PFSK-1 (cell line): ENCODE measurements around the gene MMP28. TPM values are rescaled to one million over a fixed set of nuclear protein-coding genes. Genes with fewer than 3 reads are reported as not detected.
A peak's percentile ranks its signal among the peaks of the same experiment; 100 is the strongest.

Experiments
- FOXP2 ChIP-seq: optimal IDR thresholded peaks from 2 replicates; pipeline ENCODE3; 2011; ENCODE audit warnings: borderline replicate concordance, control low read depth, inconsistent platforms; ENCODE audit not compliant: insufficient read depth; ENCODE audit errors: extremely low read length, extremely low read depth
- POLR2AphosphoS5 ChIP-seq: IDR thresholded peaks from 2 replicates; pipeline ENCODE4 v1.6.1; 2012; ENCODE audit warnings: low read depth, mild to moderate bottlenecking, control low read depth, low read length, moderate library complexity
- SIN3A ChIP-seq: IDR thresholded peaks from 2 replicates; pipeline ENCODE4 v1.6.1; 2012; ENCODE audit warnings: mild to moderate bottlenecking, low read length, moderate library complexity, borderline replicate concordance; ENCODE audit not compliant: insufficient read depth
- TAF1 ChIP-seq: IDR thresholded peaks from 2 replicates; pipeline ENCODE4 v1.6.1; 2012; ENCODE audit warnings: low read length, control low read depth, borderline replicate concordance; ENCODE audit not compliant: insufficient read depth
- polyA plus RNA-seq: library from polyadenylated mRNA; unstranded; fragments of >200 nt; gene quantifications from one replicate; pipeline ENCODE4 v1.2.1, GENCODE V29; 2012; ENCODE audit warnings: low read depth, missing spikeins; ENCODE audit not compliant: insufficient read length
- TF ChIP-seq, protein P1 (sequence below), 2 experiments: IDR thresholded peaks; 2 replicates each; pipeline versions ENCODE4 v1.6.1 to v1.8.0; 2011 to 2012; ENCODE audit warnings: low read depth in 2 of 2, low read length in 2 of 2, control low read depth in 1 of 2, inconsistent platforms in 1 of 2, mild to moderate bottlenecking in 1 of 2, moderate library complexity in 1 of 2; ENCODE audit not compliant: insufficient read depth in 1 of 2

MMP28 gene, protein sequence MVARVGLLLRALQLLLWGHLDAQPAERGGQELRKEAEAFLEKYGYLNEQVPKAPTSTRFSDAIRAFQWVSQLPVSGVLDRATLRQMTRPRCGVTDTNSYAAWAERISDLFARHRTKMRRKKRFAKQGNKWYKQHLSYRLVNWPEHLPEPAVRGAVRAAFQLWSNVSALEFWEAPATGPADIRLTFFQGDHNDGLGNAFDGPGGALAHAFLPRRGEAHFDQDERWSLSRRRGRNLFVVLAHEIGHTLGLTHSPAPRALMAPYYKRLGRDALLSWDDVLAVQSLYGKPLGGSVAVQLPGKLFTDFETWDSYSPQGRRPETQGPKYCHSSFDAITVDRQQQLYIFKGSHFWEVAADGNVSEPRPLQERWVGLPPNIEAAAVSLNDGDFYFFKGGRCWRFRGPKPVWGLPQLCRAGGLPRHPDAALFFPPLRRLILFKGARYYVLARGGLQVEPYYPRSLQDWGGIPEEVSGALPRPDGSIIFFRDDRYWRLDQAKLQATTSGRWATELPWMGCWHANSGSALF
- 1.5 TPM for polyA plus RNA-seq

DNA sequence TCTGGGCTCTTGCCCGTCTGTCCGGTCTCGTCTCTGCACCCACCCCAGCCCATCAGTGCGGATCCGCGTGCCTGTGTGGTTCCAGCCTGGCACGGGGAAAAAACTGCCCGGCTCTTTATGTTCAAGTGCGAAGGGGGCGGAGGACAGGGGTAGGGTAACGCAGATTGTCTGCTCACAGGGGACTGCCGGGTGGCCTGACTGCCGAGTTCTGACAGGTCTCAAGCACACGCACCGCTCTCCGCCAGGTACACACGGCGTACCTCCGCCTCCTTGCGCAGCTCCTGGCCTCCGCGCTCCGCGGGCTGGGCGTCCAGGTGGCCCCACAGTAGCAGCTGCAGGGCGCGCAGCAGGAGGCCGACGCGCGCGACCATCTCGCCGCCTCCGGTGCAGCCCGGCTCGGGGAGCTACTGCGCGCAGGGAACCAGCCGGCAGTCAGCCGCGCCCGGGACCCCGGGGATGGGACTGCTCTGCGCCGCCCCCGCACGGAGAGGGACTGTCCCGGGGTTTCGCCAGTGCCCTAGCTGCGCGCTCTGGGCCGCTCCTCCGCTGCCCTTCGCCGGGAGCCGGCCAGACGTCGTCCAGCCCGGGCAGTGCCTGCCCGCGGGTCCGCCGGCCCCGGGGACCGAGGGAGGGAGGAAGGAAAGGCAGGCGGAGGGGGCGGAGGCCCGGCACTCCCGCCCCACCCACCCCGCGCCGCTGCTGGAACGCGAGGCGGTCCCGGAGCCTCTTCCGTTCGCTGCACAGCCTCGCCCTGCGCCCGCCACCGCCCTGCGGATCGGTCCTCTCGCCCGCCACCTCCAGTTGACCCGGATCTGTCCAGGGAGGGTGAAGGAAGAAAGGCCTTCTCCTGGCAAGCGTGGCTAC lies at the start of gene MMP28:
TSS of gene MMP28 (minus strand) at position 635 of the 864 bp plus-strand sequence. CDS start at position 371, 264 bp downstream.
- TF ChIP-seq SIN3A (no peak), FOXP2 (peak; percentile 39), TAF1 (no peak), POLR2AphosphoS5 (no peak; the same call in 1 of the 2 replicates)
- TF ChIP-seq, protein P1, sequence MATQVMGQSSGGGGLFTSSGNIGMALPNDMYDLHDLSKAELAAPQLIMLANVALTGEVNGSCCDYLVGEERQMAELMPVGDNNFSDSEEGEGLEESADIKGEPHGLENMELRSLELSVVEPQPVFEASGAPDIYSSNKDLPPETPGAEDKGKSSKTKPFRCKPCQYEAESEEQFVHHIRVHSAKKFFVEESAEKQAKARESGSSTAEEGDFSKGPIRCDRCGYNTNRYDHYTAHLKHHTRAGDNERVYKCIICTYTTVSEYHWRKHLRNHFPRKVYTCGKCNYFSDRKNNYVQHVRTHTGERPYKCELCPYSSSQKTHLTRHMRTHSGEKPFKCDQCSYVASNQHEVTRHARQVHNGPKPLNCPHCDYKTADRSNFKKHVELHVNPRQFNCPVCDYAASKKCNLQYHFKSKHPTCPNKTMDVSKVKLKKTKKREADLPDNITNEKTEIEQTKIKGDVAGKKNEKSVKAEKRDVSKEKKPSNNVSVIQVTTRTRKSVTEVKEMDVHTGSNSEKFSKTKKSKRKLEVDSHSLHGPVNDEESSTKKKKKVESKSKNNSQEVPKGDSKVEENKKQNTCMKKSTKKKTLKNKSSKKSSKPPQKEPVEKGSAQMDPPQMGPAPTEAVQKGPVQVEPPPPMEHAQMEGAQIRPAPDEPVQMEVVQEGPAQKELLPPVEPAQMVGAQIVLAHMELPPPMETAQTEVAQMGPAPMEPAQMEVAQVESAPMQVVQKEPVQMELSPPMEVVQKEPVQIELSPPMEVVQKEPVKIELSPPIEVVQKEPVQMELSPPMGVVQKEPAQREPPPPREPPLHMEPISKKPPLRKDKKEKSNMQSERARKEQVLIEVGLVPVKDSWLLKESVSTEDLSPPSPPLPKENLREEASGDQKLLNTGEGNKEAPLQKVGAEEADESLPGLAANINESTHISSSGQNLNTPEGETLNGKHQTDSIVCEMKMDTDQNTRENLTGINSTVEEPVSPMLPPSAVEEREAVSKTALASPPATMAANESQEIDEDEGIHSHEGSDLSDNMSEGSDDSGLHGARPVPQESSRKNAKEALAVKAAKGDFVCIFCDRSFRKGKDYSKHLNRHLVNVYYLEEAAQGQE (IDR thresholded peaks at IDR 0.05; ENCODE audit: insufficient read depth in 1 of 2, low read depth in 2 of 2, low read length in 2 of 2) = no peak

DNA sequence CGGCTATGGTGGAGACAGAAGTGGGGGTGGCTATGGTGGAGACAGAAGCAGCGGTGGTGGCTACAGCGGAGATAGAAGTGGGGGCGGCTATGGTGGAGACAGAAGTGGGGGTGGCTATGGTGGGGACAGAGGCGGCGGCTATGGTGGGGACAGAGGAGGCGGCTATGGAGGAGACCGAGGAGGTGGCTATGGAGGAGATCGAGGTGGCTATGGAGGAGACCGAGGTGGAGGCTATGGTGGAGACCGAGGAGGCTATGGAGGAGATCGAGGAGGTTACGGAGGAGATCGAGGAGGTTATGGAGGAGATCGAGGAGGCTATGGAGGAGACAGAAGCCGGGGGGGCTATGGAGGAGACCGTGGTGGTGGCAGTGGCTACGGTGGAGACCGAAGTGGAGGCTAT lies 49.1 kb upstream of the MMP28 start:
- TF ChIP-seq POLR2AphosphoS5 (no peak), TAF1 (no peak), SIN3A (no peak), FOXP2 (no peak)

DNA sequence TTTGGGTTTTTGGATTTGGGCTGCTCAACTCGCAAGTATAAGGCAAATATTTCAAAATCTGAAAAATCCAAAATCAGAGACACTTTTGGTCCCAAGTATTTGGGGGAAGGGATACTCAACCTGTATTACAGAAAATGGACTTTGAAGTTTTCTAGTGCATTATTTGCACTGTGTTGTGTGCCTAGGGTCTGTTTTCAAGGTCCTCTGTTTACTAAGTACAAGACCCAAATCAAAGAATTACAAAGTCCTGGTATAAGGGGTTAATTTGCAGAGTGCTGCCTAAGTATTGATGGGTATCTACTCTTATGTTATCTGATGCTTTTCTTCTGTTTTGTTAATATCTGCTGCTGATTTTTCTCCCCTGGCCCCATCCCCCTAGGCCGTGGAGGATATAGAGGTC lies 48.3 kb upstream of the MMP28 start:
- TF ChIP-seq POLR2AphosphoS5 = no peak
- no peak for TF ChIP-seq SIN3A
- TF ChIP-seq FOXP2 = no peak
- TF ChIP-seq, protein P1 (IDR thresholded peaks at IDR 0.05; ENCODE audit: insufficient read depth in 1 of 2, low read depth in 2 of 2, low read length in 2 of 2) = no peak
- no peak for TF ChIP-seq TAF1

DNA sequence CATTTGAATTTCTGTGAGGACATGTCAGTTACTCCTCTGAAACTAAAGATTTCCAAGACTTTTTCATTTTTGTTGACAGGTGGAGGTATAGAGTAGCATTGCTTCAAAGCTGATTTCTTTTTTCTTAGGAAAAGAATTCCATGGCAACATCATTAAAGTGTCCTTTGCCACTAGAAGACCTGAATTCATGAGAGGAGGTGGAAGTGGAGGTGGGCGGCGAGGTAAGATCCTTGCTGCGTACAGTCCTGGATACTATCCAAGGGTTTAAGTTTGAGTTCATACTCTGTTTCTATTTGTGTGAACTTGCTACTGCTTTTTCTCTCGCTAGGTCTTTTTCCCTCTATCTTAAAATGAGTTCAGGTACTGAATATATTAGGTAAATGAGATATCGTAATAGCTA lies 46.8 kb upstream of the MMP28 start:
- TF ChIP-seq POLR2AphosphoS5 = no peak
- TF ChIP-seq TAF1 = no peak
- TF ChIP-seq FOXP2 = no peak
- TF ChIP-seq, protein P1 (IDR thresholded peaks at IDR 0.05; ENCODE audit: insufficient read depth in 1 of 2, low read depth in 2 of 2, low read length in 2 of 2) = no peak
- no peak for TF ChIP-seq SIN3A

DNA sequence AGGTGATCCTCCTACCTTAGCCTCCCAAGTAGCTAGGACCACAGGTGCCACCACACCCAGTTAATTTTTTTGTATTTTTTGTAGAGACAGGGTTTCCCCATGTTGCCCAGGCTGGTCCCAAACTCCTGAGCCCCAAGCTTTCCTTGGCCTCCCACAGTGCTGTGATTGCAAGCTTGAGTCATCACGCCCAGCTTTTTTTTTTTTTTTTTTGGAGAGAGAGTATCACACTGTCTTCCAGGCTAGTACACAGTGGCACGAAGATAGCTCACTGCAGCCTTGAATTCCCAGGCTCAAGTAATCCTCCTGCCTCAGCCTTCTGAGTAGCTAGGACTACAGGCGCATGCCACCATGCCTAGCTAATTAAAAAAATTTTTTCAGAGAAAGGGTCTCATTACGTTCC lies 46.1 kb upstream of the MMP28 start:
- TF ChIP-seq TAF1 (no peak), SIN3A (no peak), FOXP2 (no peak)

DNA sequence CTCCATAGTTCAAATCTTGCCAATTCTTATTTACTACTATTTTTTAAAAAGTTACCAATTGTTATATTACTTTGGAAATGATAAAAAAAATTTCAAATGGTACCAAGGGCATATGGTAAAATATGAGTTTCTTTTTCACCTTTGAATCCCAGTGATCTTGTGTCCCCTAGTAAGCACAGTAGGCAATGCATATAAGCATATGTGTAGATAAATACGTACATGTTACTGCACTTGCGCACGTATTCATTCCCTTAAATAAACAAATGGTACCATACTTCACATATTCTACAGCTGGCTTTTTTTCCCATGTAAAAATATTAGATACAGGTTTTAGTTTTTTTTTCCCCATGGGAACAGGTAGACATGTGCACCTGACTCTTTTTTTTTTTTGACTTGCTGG lies 45.7 kb upstream of the MMP28 start:
- TF ChIP-seq SIN3A = no peak
- TF ChIP-seq TAF1 = no peak
- TF ChIP-seq FOXP2 = no peak
- TF ChIP-seq POLR2AphosphoS5 = no peak
- TF ChIP-seq, protein P1 (IDR thresholded peaks at IDR 0.05; ENCODE audit: insufficient read depth in 1 of 2, low read depth in 2 of 2, low read length in 2 of 2) = no peak
